ENCODE measurements around the gene COL12A1.

COL12A1 gene

DNA sequence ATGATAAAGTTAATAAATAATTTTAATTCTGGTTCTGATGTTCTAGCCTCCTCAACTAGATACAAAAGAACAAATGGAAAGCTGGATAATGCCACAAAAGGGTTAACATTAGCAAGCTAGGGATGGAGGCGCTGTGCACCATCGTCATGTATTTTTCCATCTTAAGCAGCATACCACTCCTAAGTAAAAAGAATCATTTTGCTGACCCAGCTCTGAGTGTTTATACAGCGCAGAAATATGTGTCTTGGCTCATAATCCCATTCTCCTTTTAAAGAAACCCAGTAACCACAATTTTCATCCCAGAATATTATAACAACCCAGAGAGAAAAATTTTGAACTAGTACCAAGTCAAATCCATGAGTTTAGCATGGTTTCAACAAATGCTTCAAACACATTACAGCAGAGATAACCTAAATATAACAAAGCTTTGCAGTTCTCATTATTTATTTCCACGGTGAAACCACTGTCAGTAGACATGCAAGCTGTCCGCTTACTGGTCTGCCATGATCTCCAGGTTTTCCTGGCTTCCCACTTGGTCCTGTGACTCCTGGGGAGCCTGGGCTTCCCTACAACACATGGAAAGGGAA, 111.1 kb downstream of the COL12A1 start:
- FAIRE-seq: no peak

DNA sequence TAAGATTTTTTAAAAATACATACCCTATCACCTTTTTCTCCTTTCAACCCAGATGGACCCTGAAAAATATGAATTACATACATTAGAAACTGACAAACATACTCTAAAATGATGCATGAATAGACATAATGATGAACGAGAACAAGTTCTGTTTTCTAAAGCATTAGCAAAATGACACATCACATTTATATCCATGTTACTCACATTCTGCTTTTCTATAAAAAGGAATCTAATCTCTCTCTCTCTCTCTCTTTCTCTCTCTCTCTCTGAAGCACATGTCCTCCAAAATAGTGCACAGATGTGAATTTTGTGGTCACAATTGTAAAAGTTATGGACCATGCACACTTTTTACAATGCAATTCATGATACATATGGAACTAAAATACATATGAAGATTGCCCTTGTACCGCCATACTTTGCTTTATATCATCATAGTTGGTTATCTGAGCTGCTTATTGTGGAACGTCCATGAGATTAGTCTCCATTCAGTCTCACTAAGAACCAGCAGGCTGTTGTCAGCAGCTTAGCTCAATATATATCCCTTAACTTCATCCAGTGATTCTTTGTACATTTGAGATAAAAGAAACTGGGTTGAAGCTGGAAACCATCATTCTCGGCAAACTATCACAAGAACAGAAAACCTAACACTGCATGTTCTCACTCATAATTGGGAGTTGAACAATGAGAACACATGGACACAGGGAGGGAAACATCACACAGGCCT, 114.2 kb downstream of the COL12A1 start:
- no peak for FAIRE-seq

DNA sequence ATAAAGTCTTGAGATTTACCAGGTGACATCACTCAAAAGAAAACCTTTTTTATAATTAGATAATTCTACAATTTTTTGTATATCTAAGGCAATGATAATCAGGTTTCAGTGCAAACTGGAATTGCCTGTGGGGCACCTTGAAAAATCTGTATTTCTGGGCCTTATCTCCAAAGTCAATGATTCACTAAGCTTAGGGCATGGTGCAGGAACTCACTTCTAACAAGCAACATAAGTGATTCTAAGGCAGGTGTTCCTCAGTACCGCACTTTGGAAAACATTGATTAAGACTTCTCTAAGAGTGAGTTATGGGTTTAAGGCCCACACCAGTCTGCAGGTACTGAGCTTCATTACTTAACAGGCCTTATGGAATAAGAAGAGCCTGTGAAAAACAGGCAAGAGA, 115.3 kb downstream of the COL12A1 start:
- FAIRE-seq: no peak

DNA sequence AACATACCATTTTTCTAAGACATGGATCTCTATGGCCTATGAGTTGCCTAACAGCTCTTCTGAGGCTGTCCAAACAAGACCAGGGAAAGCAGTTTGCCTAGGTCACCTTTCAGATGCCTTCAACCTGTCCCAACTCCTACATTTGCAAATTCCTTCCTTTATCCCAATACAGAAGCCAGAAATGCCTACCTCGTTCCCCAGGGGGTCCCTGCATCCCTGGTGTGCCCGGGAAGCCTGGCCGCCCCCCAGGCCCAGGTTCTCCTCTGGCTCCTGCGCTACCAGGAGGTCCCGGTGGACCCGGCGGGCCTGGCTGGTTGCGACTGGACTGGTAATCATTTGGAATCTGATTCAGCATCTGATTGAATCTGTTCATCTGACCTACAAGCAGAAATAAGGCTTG, 115.9 kb downstream of the COL12A1 start:
- FAIRE-seq: no peak

DNA sequence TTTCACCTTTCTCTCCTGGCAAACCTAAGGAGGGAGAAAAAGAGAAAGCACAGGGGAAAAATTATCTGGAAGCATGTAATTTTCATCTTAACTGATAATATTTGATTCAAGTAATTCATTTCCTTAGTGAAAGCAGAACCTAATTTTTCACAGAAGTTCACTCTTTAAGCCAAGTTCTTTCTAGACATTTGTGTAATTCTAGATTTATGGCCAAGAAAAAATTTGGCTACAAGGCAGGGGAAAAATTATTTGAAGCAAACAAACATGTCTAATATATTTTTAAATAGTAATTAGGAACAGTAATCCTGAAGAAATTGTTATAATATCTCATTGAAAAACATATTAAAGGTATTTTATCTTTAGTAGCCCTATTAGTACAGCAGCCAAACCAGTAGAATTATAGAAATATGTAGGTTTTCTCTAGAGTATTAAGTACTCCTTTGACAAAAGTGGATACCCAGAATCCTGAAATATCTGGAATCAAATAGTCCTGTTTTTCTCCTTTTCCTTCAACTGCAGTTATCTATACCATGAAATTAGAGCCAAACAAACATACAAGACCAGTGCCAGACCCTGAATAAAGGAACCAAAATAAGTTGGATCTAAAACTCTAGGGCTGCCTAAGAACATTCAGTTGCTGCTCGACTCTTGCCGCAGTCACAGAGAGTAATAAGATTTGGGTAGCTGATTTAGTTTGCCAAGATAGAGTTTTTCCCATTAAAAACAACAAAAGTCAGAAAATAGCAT, 116.5 kb downstream of the COL12A1 start:
- FAIRE-seq: no peak

DNA sequence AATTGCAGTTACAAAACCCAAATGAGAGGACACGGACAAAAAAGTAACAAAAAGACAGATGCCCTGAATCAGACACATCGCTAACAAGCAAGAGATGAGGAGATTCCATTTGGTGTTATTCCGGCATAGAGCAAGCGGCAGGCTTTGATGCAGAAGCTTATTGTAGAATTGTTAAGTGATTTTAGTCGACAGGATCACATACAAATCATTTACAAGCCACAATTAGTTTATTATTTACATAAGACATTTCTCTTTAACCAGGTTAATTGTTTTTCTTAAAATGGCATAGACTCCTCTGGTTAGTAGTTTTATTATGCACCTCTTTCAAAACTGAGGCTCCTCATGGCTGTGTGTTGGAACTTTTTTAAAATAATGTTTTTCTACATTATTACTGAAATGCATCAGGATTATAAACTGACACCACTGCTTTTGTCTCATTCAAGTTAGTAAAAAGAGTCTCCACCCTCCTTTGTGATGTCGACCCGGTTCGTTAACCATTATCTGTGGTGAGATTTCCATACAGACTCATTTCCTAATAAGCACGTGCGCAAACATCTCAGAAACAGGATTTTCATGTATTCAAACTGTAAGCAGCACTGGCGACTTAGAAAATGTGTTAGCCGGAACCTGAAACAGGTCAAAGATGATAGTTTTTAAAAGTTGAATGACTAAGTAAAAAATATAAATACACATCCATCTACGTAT, 119.8 kb downstream of the COL12A1 start:
- no peak for FAIRE-seq

DNA sequence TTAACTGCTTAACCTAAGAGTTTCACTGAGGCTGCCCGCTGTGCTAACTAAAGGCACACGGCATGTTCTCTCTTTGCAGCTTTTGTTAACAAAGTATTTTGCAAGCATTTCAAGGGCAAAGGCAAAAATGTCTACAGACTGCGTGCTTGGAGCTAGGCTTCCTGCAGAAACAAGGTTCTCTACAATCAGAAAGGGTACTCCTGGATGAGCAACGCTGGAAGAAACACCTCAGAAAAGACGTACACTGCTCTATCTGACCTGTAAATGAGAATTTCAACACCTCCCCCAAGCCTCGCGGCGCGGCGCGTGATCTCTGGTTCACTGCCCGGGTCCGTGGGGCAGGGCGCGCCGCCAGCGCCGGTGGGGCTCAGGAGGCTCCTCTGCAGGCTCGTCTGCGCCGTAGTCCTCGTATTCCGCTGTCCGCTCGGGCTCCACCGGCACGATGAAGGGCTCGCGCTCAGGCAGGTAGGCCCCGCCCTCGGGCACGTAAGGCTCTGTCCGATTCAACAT, 120.9 kb downstream of the COL12A1 start:
- no peak for FAIRE-seq

DNA sequence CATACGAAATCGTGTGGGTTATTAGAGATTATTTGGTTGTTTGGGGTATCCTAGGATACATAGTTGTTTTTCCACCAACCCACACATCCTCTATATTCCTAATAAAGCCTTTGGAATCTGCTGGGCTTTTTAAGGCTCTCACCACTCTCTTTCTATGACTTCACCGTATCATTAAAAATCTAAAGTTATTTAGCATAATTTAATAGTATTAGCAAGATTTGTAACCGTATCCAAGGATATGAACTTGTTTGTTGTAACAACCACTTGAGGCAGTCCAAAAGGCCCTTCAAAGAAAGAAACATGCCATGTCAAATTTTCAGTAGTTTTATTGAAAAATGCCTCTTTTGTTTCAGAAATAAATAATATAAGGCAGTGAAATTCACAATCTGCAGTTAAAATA, 121.8 kb downstream of the COL12A1 start:
- no peak for FAIRE-seq

DNA sequence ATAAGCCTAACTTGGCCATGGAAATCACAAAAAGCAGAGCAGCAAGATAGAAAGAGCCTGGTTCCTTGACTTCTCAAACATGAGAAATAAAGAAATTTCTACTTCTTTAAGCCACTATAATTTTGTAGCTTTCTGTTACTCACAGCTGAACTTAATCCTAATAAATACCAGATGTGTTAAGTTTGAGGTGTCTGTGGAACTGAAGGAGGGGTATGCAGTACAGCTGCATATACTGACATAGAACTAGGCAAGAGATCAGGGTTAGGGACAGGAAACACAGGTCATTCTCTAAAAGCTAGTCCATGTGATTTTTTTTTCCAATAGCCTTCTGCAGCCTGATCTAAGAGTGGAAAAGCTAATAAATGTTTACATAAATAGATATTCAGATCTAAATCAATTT, 123.9 kb downstream of the COL12A1 start:
- FAIRE-seq: no peak

DNA sequence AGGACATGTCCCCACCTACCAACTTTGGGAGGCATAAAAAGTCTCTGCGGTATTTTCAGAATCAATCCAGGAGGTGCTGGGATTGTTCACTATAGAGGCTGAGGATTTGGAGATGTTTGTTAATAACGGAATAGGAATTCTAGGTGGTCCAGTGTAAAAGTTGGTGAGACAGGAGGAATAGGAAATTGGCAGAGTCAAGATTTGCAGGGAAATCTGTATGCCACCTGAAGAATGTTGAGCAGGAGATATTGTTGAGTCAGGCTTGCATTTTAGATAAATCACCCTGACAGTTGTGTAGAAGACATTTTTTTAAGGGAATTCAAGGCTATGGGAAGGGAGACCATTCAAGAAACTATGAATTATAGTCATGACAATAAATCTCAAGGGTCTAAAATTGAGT, 124.8 kb downstream of the COL12A1 start:
- no peak for FAIRE-seq

DNA sequence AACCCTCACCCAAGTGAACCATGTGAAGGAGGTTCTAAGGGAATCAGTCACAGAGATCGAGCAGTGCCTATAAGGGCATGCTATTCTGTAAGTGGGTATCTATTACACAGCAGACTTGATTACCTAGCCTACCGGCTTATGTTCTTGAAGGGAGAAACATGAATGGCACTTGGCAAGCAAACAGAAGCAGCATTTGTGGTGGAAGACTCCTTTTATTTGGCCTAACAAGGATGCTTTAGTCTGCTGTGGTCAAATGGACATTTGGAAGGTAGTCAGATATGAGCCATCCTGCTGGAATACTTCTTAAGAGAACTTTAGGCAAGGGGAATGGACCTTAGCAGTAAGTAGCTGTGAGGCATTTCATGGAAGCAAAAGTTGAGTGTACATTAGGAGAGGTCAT, 126.3 kb downstream of the COL12A1 start:
- no peak for FAIRE-seq

DNA sequence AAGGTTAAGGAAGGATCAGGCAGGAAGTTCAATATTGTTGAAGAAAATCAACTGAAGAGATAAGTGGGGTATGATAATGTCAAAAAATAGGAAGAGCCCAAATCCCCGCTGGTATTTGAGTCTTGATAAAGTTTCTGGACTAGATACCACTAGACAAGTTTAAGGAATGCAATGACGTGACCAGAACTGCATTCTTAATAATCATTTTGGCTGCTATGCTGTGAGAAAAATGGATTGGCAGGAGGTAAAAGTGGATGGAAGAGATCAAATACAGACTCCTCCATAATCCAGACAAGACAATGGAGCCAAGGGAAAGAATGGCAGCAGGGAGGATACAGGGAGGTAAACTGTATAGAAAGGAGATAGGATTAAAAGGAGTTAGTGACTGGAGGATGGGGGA, 128.2 kb downstream of the COL12A1 start:
- FAIRE-seq: no peak

DNA sequence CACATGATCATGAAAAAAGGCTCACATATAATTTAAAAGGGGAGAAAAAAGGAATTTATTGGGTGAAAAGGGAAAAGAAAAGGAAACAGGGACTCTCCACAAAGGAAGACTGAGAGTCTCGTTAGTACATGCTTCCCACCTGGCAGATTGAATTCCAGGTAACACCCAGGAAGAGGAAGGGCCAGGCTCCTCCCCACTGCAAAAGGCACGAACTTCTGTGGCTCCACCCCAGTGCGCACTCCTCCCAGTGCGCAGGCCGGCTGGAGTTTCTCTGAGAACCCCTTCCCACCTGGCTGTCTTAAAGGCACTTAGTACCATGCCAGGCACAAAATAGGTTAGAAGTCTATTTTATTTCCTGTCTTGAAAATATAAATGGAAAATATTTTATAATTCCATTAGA, 129.8 kb downstream of the COL12A1 start:
- FAIRE-seq: no peak

DNA sequence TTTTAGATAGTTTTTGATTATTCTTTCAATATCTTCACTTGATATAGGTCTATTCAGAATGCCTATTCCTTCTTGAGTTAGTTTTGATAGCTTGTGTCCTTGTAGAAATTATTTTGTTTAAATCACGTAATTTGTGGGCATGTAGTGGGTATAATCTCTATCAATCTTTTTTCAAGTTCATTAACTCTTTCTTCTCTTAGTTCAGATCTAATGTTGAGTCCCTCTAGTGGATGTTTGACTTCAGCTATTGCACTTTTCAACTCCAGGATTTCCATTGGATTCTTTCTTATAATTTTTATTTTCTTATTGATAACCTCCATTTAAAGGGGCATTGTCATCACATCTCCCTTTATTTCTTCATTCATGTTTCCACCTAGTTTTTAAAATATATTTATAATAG, 135.6 kb downstream of the COL12A1 start:
- FAIRE-seq: no peak

DNA sequence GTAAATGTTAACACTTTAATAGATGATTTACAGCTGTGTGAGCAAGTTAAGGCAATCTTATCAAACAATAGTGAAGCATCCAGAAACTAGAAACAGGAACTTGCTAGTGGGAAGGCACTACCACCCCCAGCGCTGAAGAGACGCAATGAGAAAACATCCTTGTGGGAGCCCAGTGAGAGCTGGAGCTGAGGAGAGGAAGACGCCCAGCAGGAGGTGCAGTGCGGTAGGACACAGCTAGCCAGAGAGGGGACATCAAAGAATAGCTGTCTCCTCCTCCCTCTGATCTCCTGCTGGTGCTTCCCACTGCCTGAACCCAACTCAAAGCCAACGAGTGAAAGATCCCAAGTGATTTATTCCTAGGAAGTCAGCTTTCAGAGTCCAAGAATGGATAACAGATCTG, 140.3 kb downstream of the COL12A1 start:
- FAIRE-seq: no peak

DNA sequence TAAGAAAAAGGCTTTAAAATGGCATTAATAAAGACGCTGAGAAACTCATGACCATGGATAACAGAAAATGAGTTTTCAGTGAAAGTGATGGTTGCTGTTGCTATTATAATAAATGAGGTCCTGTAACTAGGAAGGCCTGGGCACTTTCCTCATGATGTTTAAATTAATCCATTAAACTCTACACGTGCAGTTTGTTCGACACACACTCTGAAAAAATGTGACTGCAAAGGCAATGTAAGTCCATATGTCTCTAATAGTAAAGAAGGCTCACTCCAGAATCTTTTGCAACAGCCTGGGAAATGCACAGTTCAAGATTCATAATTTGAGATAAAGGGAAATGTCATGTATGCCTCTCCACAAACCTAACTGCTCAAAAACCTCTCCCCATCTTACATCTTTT, 153.4 kb downstream of the COL12A1 start:
- FAIRE-seq: no peak

DNA sequence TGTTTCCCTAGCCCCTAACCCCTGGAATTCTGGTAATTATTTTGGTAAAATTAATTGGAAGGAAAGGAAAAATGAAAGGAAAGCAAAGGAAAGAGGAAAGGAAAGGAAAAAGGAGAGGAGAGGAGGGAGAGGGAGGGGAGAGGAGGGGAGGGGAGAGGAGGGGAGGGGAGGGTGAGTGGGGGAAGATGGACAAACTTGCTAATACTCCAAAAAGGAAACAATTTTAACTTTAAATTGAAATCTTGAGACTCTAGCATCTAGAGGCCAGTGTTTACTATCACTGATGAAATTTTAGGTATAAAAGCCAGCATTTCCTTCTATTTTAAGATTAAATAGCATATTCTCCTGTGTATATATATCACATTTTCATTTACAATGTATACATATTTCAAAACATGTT, 156.5 kb downstream of the COL12A1 start:
- no peak for FAIRE-seq

DNA sequence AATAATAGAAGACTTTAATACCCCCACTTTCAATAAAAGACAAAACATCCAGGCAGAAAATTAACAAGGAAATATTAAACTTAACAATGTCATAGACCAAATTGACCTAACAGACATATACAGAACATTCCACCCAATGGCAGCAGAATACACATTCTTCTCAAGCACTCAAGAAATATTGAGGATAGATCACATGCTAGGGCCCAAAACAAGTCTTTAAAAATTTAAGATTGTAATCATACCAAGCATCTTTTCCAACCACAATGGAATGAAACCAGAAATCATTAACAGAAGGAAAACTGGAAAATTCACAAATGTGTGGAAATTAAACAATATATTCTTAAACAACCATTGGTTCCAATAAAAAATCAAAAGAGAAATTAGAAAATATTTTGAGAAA, 161.0 kb downstream of the COL12A1 start:
- no peak for FAIRE-seq

DNA sequence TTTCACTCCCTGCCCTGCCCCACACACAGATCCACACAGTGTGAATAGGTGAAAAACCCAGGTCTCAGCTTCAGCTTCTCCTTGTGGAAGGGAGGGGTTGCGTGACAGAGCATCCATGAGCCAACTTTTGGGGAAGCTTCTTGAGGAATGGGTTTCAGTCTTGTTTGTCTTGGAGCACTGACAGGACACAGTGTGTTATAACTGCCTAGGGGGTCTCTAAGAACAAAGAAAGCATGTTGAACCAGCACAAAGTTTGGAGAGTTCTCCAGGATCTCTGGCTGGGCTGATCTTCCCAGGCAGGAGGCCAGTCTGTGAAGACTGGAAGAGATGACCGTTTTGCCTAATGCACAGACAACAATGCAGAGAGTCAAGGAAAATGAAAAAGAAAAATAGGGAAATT, 164.5 kb downstream of the COL12A1 start:
- FAIRE-seq: no peak
